Kidney (tissue), 14 donors: ENCODE results near the gene DDX6. TPM values are rescaled to one million over a fixed set of nuclear protein-coding genes. Genes with fewer than 3 reads are reported as not detected.
"Not testable (repeated sequence)": the region's sequence is repeated elsewhere in the genome, so short reads cannot be mapped to it uniquely, and the experiment has no call there.

Experiments used
- DNase-seq, 5 donors: peaks; one replicate each; pipeline ENCODE4 v3.0.0-alpha.2; 2013 to 2020
- FAIRE-seq: peaks from 2 replicates; lab custom pipeline; 2012; peaks lifted over from hg19 to GRCh38; lab: Jason Lieb, UNC
- H3K27ac ChIP-seq, 2 donors: one replicate each; pipeline ENCODE4 v1.7.0; 2013; ENCODE audit warnings: low read depth in 2 of 2, low read length in 2 of 2, inconsistent platforms in 1 of 2
- H3K27me3 ChIP-seq: one replicate; pipeline ENCODE4 v1.7.1; 2013; ENCODE audit warnings: low read length, inconsistent platforms; ENCODE audit not compliant: control insufficient read depth, insufficient read depth
- H3K36me3 ChIP-seq, 3 donors: one replicate each; pipeline versions ENCODE4 v1.7.0 to v1.7.1; 2013; ENCODE audit warnings: low read length in 3 of 3, control low read depth in 1 of 3, inconsistent platforms in 1 of 3; ENCODE audit not compliant: insufficient read depth in 3 of 3, control insufficient read depth in 2 of 3
- H3K4me1 ChIP-seq, 3 donors: one replicate each; pipeline versions ENCODE4 v1.7.0 to v1.7.1; 2013; ENCODE audit warnings: low read length in 3 of 3, inconsistent platforms in 1 of 3, low read depth in 1 of 3; ENCODE audit not compliant: control insufficient read depth in 2 of 3, insufficient read depth in 2 of 3
- H3K4me3 ChIP-seq, 3 donors: one replicate each; pipeline versions ENCODE4 v1.7.0 to v1.8.1; 2013; ENCODE audit warnings: low read length in 3 of 3, control low read depth in 1 of 3, inconsistent platforms in 1 of 3
- H3K9ac ChIP-seq, 3 donors: one replicate each; pipeline versions ENCODE4 v1.7.0 to v1.7.1; 2013; ENCODE audit warnings: low read length in 3 of 3, control low read depth in 1 of 3, inconsistent platforms in 1 of 3
- H3K9me3 ChIP-seq, 3 donors: one replicate each; pipeline versions ENCODE4 v1.7.0 to v1.7.1; 2013; ENCODE audit warnings: low read length in 3 of 3, control low read depth in 1 of 3, inconsistent platforms in 1 of 3; ENCODE audit not compliant: control insufficient read depth in 2 of 3, insufficient read depth in 1 of 3
- CTCF ChIP-seq: IDR thresholded peaks from 3 replicates; pipeline ENCODE4 v1.5.1; 2012; ENCODE audit warnings: mild to moderate bottlenecking, moderate library complexity, borderline replicate concordance; ENCODE audit not compliant: insufficient read depth; ENCODE audit errors: extremely low read depth
- intact Hi-C: fragments of 100-400 bp; cut with DNase I; formaldehyde crosslinking; loops from one replicate; pipeline ENCODE4 v1.11.1; 2022
- polyA plus RNA-seq: library from polyadenylated mRNA; stranded (reverse); fragments of 350-450 nt; fragmentation: Illumina TruSeq; extraction: RNeasy Lipid Tissue Mini Kit (QIAGEN cat#74804); gene quantifications from one replicate; pipeline ENCODE4 v1.2.3, GENCODE V29; 2014; ENCODE audit warnings: low read depth, low replicate concordance; ENCODE audit not compliant: insufficient read depth
- total RNA-seq: library from RNA; stranded (reverse); fragmentation: NEBNext Ultra II Directional; extraction: Animal tissue kit (Norgen Biotek cat#: 25700); gene quantifications from one replicate; pipeline ENCODE4 v1.2.1, GENCODE V29; 2021
- donor health status: control.
- donor health status: control.
- donor health status: control.
- donor health status: control.
- donor health status: control.
- donor health status: DM: yes; HTN: yes; CAD: no.
- donor health status: Normal renal cell carcinoma (clear cell type).

Gene DDX6
- total and polyA plus RNA-seq, 2 donors from 2014 or later, result 22.5 to 121 TPM

GRCh38 chr11:118715245-118715831 lies 75.6 kb downstream of the DDX6 start:
- H3K36me3 ChIP-seq, result no peaks in the 10 kb centered on the region
- no peak for TF ChIP-seq CTCF
- H3K9ac ChIP-seq, result no peak overlapping the region
- H3K27me3 ChIP-seq, result no peaks in the 10 kb centered on the region
- no peaks in the 10 kb centered on the region for H3K9me3 ChIP-seq
- H3K4me3 ChIP-seq, result no peak overlapping the region
- peak in 1 of 5 donors; percentile 64 for DNase-seq
- FAIRE-seq, result no peak
- peaks cover 0 to 7% (median 0%) of the 10 kb centered on the region in 3 donors for H3K4me1 ChIP-seq
- H3K27ac ChIP-seq, result no peak overlapping the region
- intact Hi-C loops, result no loop called here

- no peak for FAIRE-seq
These were observed 76.1 kb downstream of the DDX6 start for GRCh38 chr11:118714816-118715215.

GRCh38 chr11:118714416-118714815 lies 76.5 kb downstream of the DDX6 start:
- H3K4me1 ChIP-seq, DNase-seq, H3K9ac ChIP-seq, H3K27ac ChIP-seq, H3K4me3 ChIP-seq, H3K27me3 ChIP-seq, FAIRE-seq, H3K36me3 ChIP-seq, H3K9me3 ChIP-seq, intact Hi-C loops: not testable (repeated sequence)

More at GRCh38 chr11:118714816-118715215, 76.1 kb downstream of the DDX6 start:
- H3K27me3 ChIP-seq, result no peaks in the 10 kb centered on the region
- H3K36me3 ChIP-seq, result no peaks in the 10 kb centered on the region
- H3K9me3 ChIP-seq, result no peaks in the 10 kb centered on the region
- H3K4me1 ChIP-seq, result peaks cover 0 to 7% (median 0%) of the 10 kb centered on the region in 3 donors
- H3K4me3 ChIP-seq, result no peak overlapping the region
- no peak for DNase-seq
- no peak overlapping the region for H3K9ac ChIP-seq
- no peak for TF ChIP-seq CTCF
- H3K27ac ChIP-seq, result no peak overlapping the region
- intact Hi-C loops, result no loop called here

GRCh38 chr11:118708296-118708695 lies 82.7 kb downstream of the DDX6 start:
- FAIRE-seq, result no peak
- intact Hi-C loops, result no loop called here
- H3K9ac ChIP-seq, result no peak overlapping the region

More at GRCh38 chr11:118708296-118708695, 82.7 kb downstream of the DDX6 start:
- Histone ChIP-seq H3K4me3 (no peak overlapping the region), H3K4me1 (no peaks in the 10 kb centered on the region), H3K9me3 (no peaks in the 10 kb centered on the region), H3K27me3 (no peaks in the 10 kb centered on the region), H3K36me3 (no peaks in the 10 kb centered on the region), H3K27ac (no peak overlapping the region)
- TF ChIP-seq CTCF, result no peak
- DNase-seq, result no peak
